IPS DF 19.7 (cell line): ENCODE measurements around the gene TECTB.

Experiments
- DNase-seq: peaks from one replicate; pipeline ENCODE4 v3.0.0-alpha.2; 2013; ENCODE audit warnings: low read depth, low spot score

TECTB gene

GRCh38 chr10:112274831-112275230 is 8.4 kb upstream of the TECTB start:
- no peak for DNase-seq

GRCh38 chr10:112275512-112276245 is 7.5 kb upstream of the TECTB start:
- no peak for DNase-seq

- DNase-seq = no peak
These were observed 4.3 kb upstream of the TECTB start for GRCh38 chr10:112278871-112279270.

GRCh38 chr10:112279433-112279832 is 3.8 kb upstream of the TECTB start:
- DNase-seq = no peak

- no peak for DNase-seq
These were observed 2.8 kb upstream of the TECTB start for GRCh38 chr10:112280205-112280921.

- no peak for DNase-seq
These were observed 1.1 kb upstream of the TECTB start for GRCh38 chr10:112282086-112282485.

GRCh38 chr10:112286837-112287818 is 3.9 kb downstream of the TECTB start:
- no peak for DNase-seq

GRCh38 chr10:112287844-112288243 is 4.6 kb downstream of the TECTB start:
- no peak for DNase-seq

GRCh38 chr10:112288486-112288885 is 5.3 kb downstream of the TECTB start:
- peak; percentile 5 for DNase-seq

GRCh38 chr10:112289373-112290053 is 6.3 kb downstream of the TECTB start:
- DNase-seq = no peak

GRCh38 chr10:112290054-112290373 is 6.8 kb downstream of the TECTB start:
- no peak for DNase-seq

GRCh38 chr10:112294169-112294568 is 11.0 kb downstream of the TECTB start:
- DNase-seq = no peak

GRCh38 chr10:112295853-112296830 is 12.9 kb downstream of the TECTB start:
- DNase-seq = no peak

- no peak for DNase-seq
These were observed 13.7 kb downstream of the TECTB start for GRCh38 chr10:112296908-112297331.

- no peak for DNase-seq
These were observed 15.4 kb downstream of the TECTB start for GRCh38 chr10:112298581-112298980.

- no peak for DNase-seq
These were observed 16.3 kb downstream of the TECTB start for GRCh38 chr10:112299456-112299855.

GRCh38 chr10:112302335-112302734 is 19.1 kb downstream of the TECTB start:
- DNase-seq = no peak

GRCh38 chr10:112303528-112303927 is 20.3 kb downstream of the TECTB start:
- DNase-seq = no peak

- no peak for DNase-seq
These were observed 21.2 kb downstream of the TECTB start for GRCh38 chr10:112304267-112304859.
